GM12892 (cell line): ENCODE measurements around the gene FUBP3.

Source experiments
- POLR2A ChIP-seq: IDR thresholded peaks from 2 replicates; pipeline ENCODE4 v1.6.1; 2011; ENCODE audit warnings: low read depth, low read length, control low read depth
- TAF1 ChIP-seq: IDR thresholded peaks from 2 replicates; pipeline ENCODE4 v1.6.1; 2011; ENCODE audit warnings: low read depth, mild to moderate bottlenecking, control low read depth, low read length, borderline replicate concordance

- TF ChIP-seq POLR2A (no peak), TAF1 (no peak)
These were observed 59.9 kb downstream of the FUBP3 start for GRCh38 chr9:130639124-130639765.
